ENCODE results near the gene TXN. TPM values are rescaled to one million over a fixed set of nuclear protein-coding genes. Genes with fewer than 3 reads are reported as not detected.

The TXN gene
- total RNA-seq, 2 donors from 2014 or later = 282 to 336 TPM

- H3K4me1 ChIP-seq (ENCODE audit: control insufficient read depth, insufficient read depth, low read length) = no peaks in the 10 kb centered on the region
- DNase-seq = no peak
- H3K36me3 ChIP-seq (ENCODE audit: control insufficient read depth, insufficient read depth, low read length) = no peaks in the 10 kb centered on the region
- Mint-ChIP-seq H3K4me1 (no peaks in the 10 kb centered on the region), H3K27ac (no peak overlapping the region), H3K27me3 (ENCODE audit: insufficient read depth) (peaks cover 3% of the 10 kb centered on the region), H3K9me3 (no peaks in the 10 kb centered on the region), H3K4me3 (no peak overlapping the region), H3K36me3 (ENCODE audit: low read depth) (no peaks in the 10 kb centered on the region)
- no peak overlapping the region for H3K4me3 ChIP-seq (ENCODE audit: low read length)
- H3K9ac ChIP-seq (ENCODE audit: extremely low read depth, low read length, poor library complexity, severe bottlenecking) = no peak overlapping the region
- no peaks in the 10 kb centered on the region for H3K27me3 ChIP-seq (ENCODE audit: control insufficient read depth, insufficient read depth, low read length, poor library complexity, severe bottlenecking)
- 94% methylated on average over 4 of the region's 4 CpGs; no CpG with 5 or more reads in 1 of the 2 experiments for WGBS, 2 experiments (ENCODE audit: insufficient coverage in 1 of 2, insufficient read length in 1 of 2)
- no peaks in the 10 kb centered on the region for H3K9me3 ChIP-seq (ENCODE audit: control insufficient read depth, low read length)
- TF ChIP-seq CTCF (conservative IDR thresholded peaks at IDR 0.05) = no peak
- H3K27ac ChIP-seq (ENCODE audit: low read depth, low read length) = no peak overlapping the region
These were observed 32.2 kb upstream of the TXN start for GRCh38 chr9:110288503-110288902.

- H3K9ac ChIP-seq (ENCODE audit: extremely low read depth, low read length, poor library complexity, severe bottlenecking) = no peak overlapping the region
- no peaks in the 10 kb centered on the region for H3K4me1 Mint-ChIP-seq
- no peak overlapping the region for H3K4me3 ChIP-seq (ENCODE audit: low read length)
- H3K4me1 ChIP-seq (ENCODE audit: control insufficient read depth, insufficient read depth, low read length) = no peaks in the 10 kb centered on the region
- no peak for TF ChIP-seq CTCF (conservative IDR thresholded peaks at IDR 0.05)
- H3K27me3 Mint-ChIP-seq (ENCODE audit: insufficient read depth) = peaks cover 3% of the 10 kb centered on the region
- no peaks in the 10 kb centered on the region for H3K27me3 ChIP-seq (ENCODE audit: control insufficient read depth, insufficient read depth, low read length, poor library complexity, severe bottlenecking)
- WGBS, 2 experiments (ENCODE audit: insufficient coverage in 1 of 2, insufficient read length in 1 of 2) = 94 to 96% methylated on average over 6 of the region's 6 CpGs
- no peaks in the 10 kb centered on the region for H3K36me3 ChIP-seq (ENCODE audit: control insufficient read depth, insufficient read depth, low read length)
- DNase-seq = no peak
- no peak overlapping the region for H3K27ac Mint-ChIP-seq
- no peak overlapping the region for H3K4me3 Mint-ChIP-seq
- H3K36me3 Mint-ChIP-seq (ENCODE audit: low read depth) = no peaks in the 10 kb centered on the region
- H3K9me3 ChIP-seq (ENCODE audit: control insufficient read depth, low read length) = no peaks in the 10 kb centered on the region
- H3K9me3 Mint-ChIP-seq = no peaks in the 10 kb centered on the region
- no peak overlapping the region for H3K27ac ChIP-seq (ENCODE audit: low read depth, low read length)
These were observed 31.0 kb upstream of the TXN start for GRCh38 chr9:110287289-110287680.

- H3K9me3 ChIP-seq (ENCODE audit: control insufficient read depth, low read length) = no peaks in the 10 kb centered on the region
- no peak overlapping the region for H3K27ac ChIP-seq (ENCODE audit: low read depth, low read length)
- no peaks in the 10 kb centered on the region for H3K27me3 ChIP-seq (ENCODE audit: control insufficient read depth, insufficient read depth, low read length, poor library complexity, severe bottlenecking)
- H3K9ac ChIP-seq (ENCODE audit: extremely low read depth, low read length, poor library complexity, severe bottlenecking) = no peak overlapping the region
- no peak overlapping the region for H3K4me3 Mint-ChIP-seq
- H3K4me3 ChIP-seq (ENCODE audit: low read length) = no peak overlapping the region
- H3K36me3 ChIP-seq (ENCODE audit: control insufficient read depth, insufficient read depth, low read length) = no peaks in the 10 kb centered on the region
- no peak for DNase-seq
- no peaks in the 10 kb centered on the region for H3K4me1 ChIP-seq (ENCODE audit: control insufficient read depth, insufficient read depth, low read length)
- WGBS, 2 experiments (ENCODE audit: insufficient coverage in 1 of 2, insufficient read length in 1 of 2) = 94 to 100% methylated on average over 2 to 6 of the region's 6 CpGs
- H3K36me3 Mint-ChIP-seq (ENCODE audit: low read depth) = no peaks in the 10 kb centered on the region
- no peak for TF ChIP-seq CTCF (conservative IDR thresholded peaks at IDR 0.05)
- H3K27ac Mint-ChIP-seq = no peak overlapping the region
- H3K27me3 Mint-ChIP-seq (ENCODE audit: insufficient read depth) = no peaks in the 10 kb centered on the region
- no peaks in the 10 kb centered on the region for H3K9me3 Mint-ChIP-seq
- H3K4me1 Mint-ChIP-seq = no peaks in the 10 kb centered on the region
These were observed 28.0 kb upstream of the TXN start for GRCh38 chr9:110284211-110284844.
